Peyer's patch (tissue), 4 donors: ENCODE measurements around the gene IDH3B.

Experiments
- POLR2A ChIP-seq, 2 donors: fragments of 450-650 bp; IDR thresholded peaks; one replicate each; pipeline ENCODE4 v1.5.1; 2017; ENCODE audit warnings: antibody characterized with exemption in 2 of 2, mild to moderate bottlenecking in 2 of 2, moderate library complexity in 2 of 2
- TF ChIP-seq, protein P1 (sequence below), 6 experiments: fragments of 450-650 bp in 4 of 6; fragments of 200-600 bp in 2 of 6; sonication (generic) in 1 of 6; IDR thresholded peaks; one replicate each; pipeline ENCODE4 v1.5.1; 2017 to 2019; ENCODE audit warnings: antibody characterized with exemption in 6 of 6, mild to moderate bottlenecking in 3 of 6, moderate library complexity in 1 of 6

DNA sequence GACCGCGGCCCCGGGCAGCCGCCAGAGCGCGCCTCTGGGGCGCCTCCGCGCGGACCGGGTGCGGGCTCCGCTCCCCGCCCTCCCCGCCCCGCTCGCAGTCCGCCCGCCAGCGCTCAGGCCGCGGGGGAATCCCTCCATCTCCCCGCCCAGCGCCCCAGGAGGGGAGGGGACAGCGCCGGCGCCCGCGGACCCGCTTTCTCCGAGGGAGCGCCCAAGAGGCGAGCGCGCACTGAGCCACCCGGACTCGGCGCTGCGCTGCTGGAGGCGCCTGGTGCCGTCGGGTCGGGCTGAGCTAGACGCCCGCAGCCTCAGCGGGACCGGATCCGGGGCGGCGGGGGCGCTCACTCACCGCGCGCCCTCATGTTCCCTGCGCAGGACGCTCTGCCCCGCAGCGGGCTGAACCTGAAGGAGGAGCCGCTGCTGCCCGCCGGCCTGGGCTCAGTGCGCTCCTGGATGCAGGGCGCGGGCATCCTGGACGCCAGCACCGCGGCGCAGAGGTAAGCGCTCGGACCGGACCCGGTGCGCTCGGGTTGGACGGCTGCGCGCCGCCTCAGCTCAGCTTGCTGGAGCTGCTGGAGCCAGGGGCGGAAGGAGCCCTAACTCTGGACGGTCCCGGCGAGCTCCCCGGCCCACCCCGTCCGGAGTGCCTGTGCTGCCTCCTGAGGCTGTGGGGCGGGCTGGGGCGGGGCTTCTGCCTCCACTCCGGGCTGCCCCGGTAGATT lies 29.4 kb upstream of the IDH3B start:
- TF ChIP-seq, protein P1, sequence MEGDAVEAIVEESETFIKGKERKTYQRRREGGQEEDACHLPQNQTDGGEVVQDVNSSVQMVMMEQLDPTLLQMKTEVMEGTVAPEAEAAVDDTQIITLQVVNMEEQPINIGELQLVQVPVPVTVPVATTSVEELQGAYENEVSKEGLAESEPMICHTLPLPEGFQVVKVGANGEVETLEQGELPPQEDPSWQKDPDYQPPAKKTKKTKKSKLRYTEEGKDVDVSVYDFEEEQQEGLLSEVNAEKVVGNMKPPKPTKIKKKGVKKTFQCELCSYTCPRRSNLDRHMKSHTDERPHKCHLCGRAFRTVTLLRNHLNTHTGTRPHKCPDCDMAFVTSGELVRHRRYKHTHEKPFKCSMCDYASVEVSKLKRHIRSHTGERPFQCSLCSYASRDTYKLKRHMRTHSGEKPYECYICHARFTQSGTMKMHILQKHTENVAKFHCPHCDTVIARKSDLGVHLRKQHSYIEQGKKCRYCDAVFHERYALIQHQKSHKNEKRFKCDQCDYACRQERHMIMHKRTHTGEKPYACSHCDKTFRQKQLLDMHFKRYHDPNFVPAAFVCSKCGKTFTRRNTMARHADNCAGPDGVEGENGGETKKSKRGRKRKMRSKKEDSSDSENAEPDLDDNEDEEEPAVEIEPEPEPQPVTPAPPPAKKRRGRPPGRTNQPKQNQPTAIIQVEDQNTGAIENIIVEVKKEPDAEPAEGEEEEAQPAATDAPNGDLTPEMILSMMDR (IDR thresholded peaks at IDR 0.05), result no peak
- TF ChIP-seq POLR2A (IDR thresholded peaks at IDR 0.05), result no peak
